ENCODE data around the gene DDX23.

- TF ChIP-seq POLR2AphosphoS5 (IDR thresholded peaks at IDR 0.05; ENCODE audit: borderline replicate concordance, low read depth, low read length) (no peak), EZH2 (IDR thresholded peaks at IDR 0.05) (no peak), FOXP2 (optimal IDR thresholded peaks at IDR 0.05; ENCODE audit: control extremely low read depth, extremely low read length, insufficient read depth) (no peak)
Measured at GRCh38 chr12:48812389-48812788, 39.6 kb downstream of the DDX23 start.
